Measurements from ENCODE around the gene COX18.

- TF ChIP-seq POLR2AphosphoS5 (IDR thresholded peaks at IDR 0.05; ENCODE audit: borderline replicate concordance, low read depth, low read length) (no peak), EZH2 (IDR thresholded peaks at IDR 0.05) (no peak)
Measured at GRCh38 chr4:73012673-73013072, 56.8 kb downstream of the COX18 start.

Data from SK-N-MC (cell line).